Measurements from ENCODE around the gene RIMBP3C. TPM values are rescaled to one million over a fixed set of nuclear protein-coding genes. Genes with fewer than 3 reads are reported as not detected.

Gene RIMBP3C
- polyA plus RNA-seq, 1 of the 3 experiments (the other 2 are of a cell fraction): 0.02 TPM

- Histone ChIP-seq H4K20me1 (ENCODE audit: insufficient read depth) (peaks cover 73% of the 10 kb centered on the region), H3K36me3 (replicated peaks in 1 of 2; ENCODE audit: control insufficient read depth in 1 of 2, insufficient read depth in 2 of 2, low read length in 1 of 2) (peaks cover 0 to 6% of the 10 kb centered on the region in 2 experiments), H3K4me2 (peak overlapping the region; percentile 96; the same call in 1 of the 2 replicates), H3K4me3 (ENCODE audit: low read depth in 2 of 2, low read length in 1 of 2) (no peak overlapping the region), H3K27ac (ENCODE audit: low read depth in 2 of 2, low read length in 1 of 2) (no peak overlapping the region), H3K9me3 (no peaks in the 10 kb centered on the region), H3K27me3 (ENCODE audit: insufficient read depth) (no peaks in the 10 kb centered on the region), H3F3A (replicated peaks; ENCODE audit: insufficient read depth) (no peaks in the 10 kb centered on the region), H3K4me1 (ENCODE audit: control insufficient read depth in 1 of 2, insufficient read depth in 2 of 2, low read depth in 1 of 2, low read length in 1 of 2) (peaks cover 15 to 16% of the 10 kb centered on the region in 2 experiments; a peak in 3 of 4 replicates), H2AFZ (ENCODE audit: low read depth) (no peak overlapping the region), H3K9me2 (no peaks in the 10 kb centered on the region), H3K9ac (no peak overlapping the region), H3K79me2 (ENCODE audit: insufficient read depth) (peaks cover 81% of the 10 kb centered on the region)
- no peak for TF ChIP-seq GATA2 (CRISPR knock-in tag; IDR thresholded peaks at IDR 0.05)
- TF ChIP-seq USF1 (IDR thresholded peaks at IDR 0.05; ENCODE audit: borderline replicate concordance, low read depth): no peak
- TF ChIP-seq RFX5 (IDR thresholded peaks at IDR 0.05; ENCODE audit: low read length): no peak
- no peak for TF ChIP-seq NFIC (IDR thresholded peaks at IDR 0.05; ENCODE audit: borderline replicate concordance)
- TF ChIP-seq ELF1 (IDR thresholded peaks at IDR 0.05): no peak
- TF ChIP-seq JUND (IDR thresholded peaks at IDR 0.05): no peak
- TF ChIP-seq IRF3 (IDR thresholded peaks at IDR 0.05; ENCODE audit: low read depth, low read length): no peak
- no peak for TF ChIP-seq GABPA (IDR thresholded peaks at IDR 0.05; ENCODE audit: low read depth)
- no peak for TF ChIP-seq SIN3A (IDR thresholded peaks at IDR 0.05; ENCODE audit: borderline replicate concordance, low read depth, low read length)
- TF ChIP-seq MAX (IDR thresholded peaks at IDR 0.05; ENCODE audit: low read depth): no peak
- TF ChIP-seq CHD2 (IDR thresholded peaks at IDR 0.05; ENCODE audit: low read length, partially characterized antibody): no peak
- no peak for TF ChIP-seq REST (IDR thresholded peaks at IDR 0.05; ENCODE audit: low read depth, low read length)
- no peak for TF ChIP-seq RCOR1 (IDR thresholded peaks at IDR 0.05; ENCODE audit: low read length)
- 84% methylated on average over 4 of the region's 4 CpGs for WGBS (ENCODE audit: low lambda C conversion rate)
- POLR2A ChIA-PET: no interaction called here
- DNase-seq: no peak
- CTCF ChIA-PET: interaction anchor here (0.8 kb wide), 1 partner anchor 16 kb away, joined by 3 read pairs; no protein-coding TSS in a partner anchor
Observed at GRCh38 chr22:21570398-21570797, 19.1 kb upstream of the RIMBP3C start.
